HFFc6 (cell line): ENCODE measurements around the gene PRKCE. TPM values are rescaled to one million over a fixed set of nuclear protein-coding genes. Genes with fewer than 3 reads are reported as not detected.

Experiments
- DNase-seq: peaks from one replicate; pipeline ENCODE4 v3.0.0-alpha.2; 2018
- H3K27ac Mint-ChIP-seq: 2 replicates; pipeline ENCODE4 v1.8.0; 2020; ENCODE audit warnings: mild to moderate bottlenecking, mixed read lengths
- H3K27me3 Mint-ChIP-seq: 2 replicates; pipeline ENCODE4 v1.8.0; 2021; ENCODE audit warnings: mild to moderate bottlenecking, moderate library complexity, mixed read lengths; ENCODE audit not compliant: insufficient read depth
- H3K36me3 Mint-ChIP-seq: 2 replicates; pipeline ENCODE4 v1.8.0; 2021; ENCODE audit warnings: low read depth, mixed read lengths
- H3K4me1 Mint-ChIP-seq: 2 replicates; pipeline ENCODE4 v1.8.0; 2020; ENCODE audit warnings: low read depth, mixed read lengths
- H3K4me3 Mint-ChIP-seq: 2 replicates; pipeline ENCODE4 v1.8.0; 2020; ENCODE audit warnings: mild to moderate bottlenecking, moderate library complexity, mixed read lengths
- H3K9me3 Mint-ChIP-seq: 2 replicates; pipeline ENCODE4 v1.8.0; 2020; ENCODE audit warnings: mild to moderate bottlenecking, mixed read lengths
- CTCF ChIP-seq: fragments of 200-600 bp; sonication (generic); IDR thresholded peaks from 2 replicates; pipeline ENCODE4 v1.5.0; 2021; ENCODE audit warnings: antibody characterized with exemption, mild to moderate bottlenecking
- total RNA-seq, 6 experiments: library from RNA; stranded (reverse); fragmentation: NEBNext Ultra II Directional; extraction: Animal tissue kit (Norgen Biotek cat#: 25700); gene quantifications; 2 replicates in 1 of 6; 3 replicates in 5 of 6; pipeline ENCODE4 v1.2.3, GENCODE V29; 2021

PRKCE gene
- total RNA-seq, 6 experiments from 2014 or later = 10.8 to 13.7 (median 12.0) TPM

DNA sequence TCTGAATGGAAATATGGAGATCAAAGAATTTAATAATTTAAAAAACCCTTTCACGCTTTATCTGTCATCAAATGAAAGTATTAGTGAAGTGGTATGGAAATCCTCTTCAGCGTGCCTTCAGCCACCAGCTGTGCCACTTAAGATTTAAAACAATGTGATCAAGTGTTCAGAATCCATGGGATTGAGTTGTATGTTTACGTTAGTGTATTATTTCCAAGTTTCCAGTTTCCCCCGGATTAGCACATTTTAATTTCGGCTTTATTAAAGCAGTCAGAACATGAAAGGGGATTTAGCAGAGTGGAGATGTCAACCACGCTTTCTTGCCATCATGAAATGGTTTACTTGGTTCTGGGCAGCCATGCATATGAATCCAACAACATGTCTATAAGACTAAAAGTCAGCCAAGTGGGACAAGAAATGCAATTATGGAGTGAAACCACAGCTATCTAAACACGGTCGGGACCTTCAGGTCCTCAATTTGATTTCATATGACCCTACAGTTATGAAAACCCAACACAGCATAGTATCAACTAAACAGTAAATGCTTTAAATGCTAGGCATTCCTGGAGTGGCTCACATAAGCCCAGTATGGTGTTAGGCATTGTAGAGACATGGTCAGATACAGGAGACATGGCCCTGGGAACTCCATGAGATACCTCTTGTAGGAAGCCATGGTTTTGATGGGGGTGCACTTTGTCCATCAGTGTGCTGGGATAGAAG, 420.8 kb downstream of the PRKCE start:
- Mint-ChIP-seq H3K4me1 (peaks cover 83% of the 10 kb centered on the region), H3K4me3 (peak overlapping the region; percentile 83), H3K27me3 (no peaks in the 10 kb centered on the region), H3K9me3 (no peaks in the 10 kb centered on the region), H3K36me3 (peaks cover 17% of the 10 kb centered on the region; the same call in 1 of the 2 replicates), H3K27ac (peak overlapping the region; percentile 98)
- peak; percentile 29 for DNase-seq
- TF ChIP-seq CTCF = no peak

DNA sequence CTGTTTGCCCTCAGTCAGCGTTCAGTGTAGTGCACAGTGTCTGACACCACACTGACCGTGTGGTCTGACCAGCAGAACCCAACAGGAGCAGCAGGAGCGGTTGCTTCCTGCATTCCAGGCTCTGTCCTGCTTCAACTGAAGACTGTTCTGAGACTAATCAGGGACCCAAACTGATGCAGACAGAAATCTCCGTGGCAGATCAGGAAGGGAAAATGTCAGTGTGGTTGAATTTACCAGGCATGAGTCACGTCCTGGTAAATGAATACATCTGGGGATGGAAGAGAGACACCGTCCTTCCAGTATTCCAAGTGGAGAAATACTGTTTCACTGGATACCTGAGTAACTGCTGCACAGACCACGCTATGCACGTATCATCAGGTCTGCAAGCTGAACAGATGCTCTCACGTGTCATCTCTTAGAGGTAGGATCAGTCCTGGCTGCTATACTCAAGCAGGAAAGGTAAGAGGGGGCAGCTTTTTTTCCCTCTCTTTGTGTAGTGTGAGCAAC, 422.1 kb downstream of the PRKCE start:
- peaks cover 83% of the 10 kb centered on the region for H3K4me1 Mint-ChIP-seq
- peaks cover 20% of the 10 kb centered on the region for H3K36me3 Mint-ChIP-seq
- no peak for TF ChIP-seq CTCF
- peak overlapping the region; percentile 98 for H3K27ac Mint-ChIP-seq
- no peaks in the 10 kb centered on the region; the same call in 1 of the 2 replicates for H3K27me3 Mint-ChIP-seq
- peak overlapping the region; percentile 83 for H3K4me3 Mint-ChIP-seq
- no peaks in the 10 kb centered on the region for H3K9me3 Mint-ChIP-seq
- peak; percentile 96 for DNase-seq

- no peak for DNase-seq
- Mint-ChIP-seq H3K4me1 (peaks cover 86% of the 10 kb centered on the region), H3K4me3 (peak overlapping the region; percentile 83), H3K9me3 (no peaks in the 10 kb centered on the region), H3K36me3 (peaks cover 25% of the 10 kb centered on the region), H3K27me3 (no peaks in the 10 kb centered on the region; the same call in 1 of the 2 replicates), H3K27ac (peak overlapping the region; percentile 98)
- no peak for TF ChIP-seq CTCF
These were observed 423.0 kb downstream of the PRKCE start for GRCh38 chr2:46074501-46074900.

DNA sequence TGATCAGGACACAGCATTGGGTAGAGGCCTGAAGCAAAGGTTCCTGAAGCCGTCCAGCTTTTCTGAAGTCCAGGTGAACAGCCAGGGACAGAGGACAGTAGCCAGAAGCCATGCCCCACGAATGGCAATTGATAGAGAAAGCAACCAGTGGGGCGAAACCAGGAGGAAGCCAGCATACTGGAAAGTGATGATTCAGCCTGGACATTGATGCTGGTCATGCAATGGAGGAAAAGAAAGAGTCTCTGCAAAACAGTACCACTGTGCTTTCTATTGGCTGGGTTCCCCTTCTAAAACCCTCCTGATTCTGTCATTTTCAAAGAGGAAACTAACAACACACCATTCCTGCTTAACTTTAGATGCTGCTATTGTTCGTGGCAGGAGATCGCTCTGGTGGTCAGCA, 424.4 kb downstream of the PRKCE start:
- no peaks in the 10 kb centered on the region for H3K9me3 Mint-ChIP-seq
- TF ChIP-seq CTCF = no peak
- no peak for DNase-seq
- no peaks in the 10 kb centered on the region; the same call in 1 of the 2 replicates for H3K27me3 Mint-ChIP-seq
- peaks cover 26% of the 10 kb centered on the region for H3K36me3 Mint-ChIP-seq
- peak overlapping the region; percentile 86 for H3K27ac Mint-ChIP-seq
- peak overlapping the region; percentile 77 for H3K4me3 Mint-ChIP-seq
- peaks cover 87% of the 10 kb centered on the region for H3K4me1 Mint-ChIP-seq

- peak; percentile 57 for DNase-seq
- no peak for TF ChIP-seq CTCF
- peaks cover 84% of the 10 kb centered on the region for H3K4me1 Mint-ChIP-seq
- H3K9me3 Mint-ChIP-seq = no peaks in the 10 kb centered on the region
- no peaks in the 10 kb centered on the region; the same call in 1 of the 2 replicates for H3K27me3 Mint-ChIP-seq
- peak overlapping the region; percentile 86 for H3K27ac Mint-ChIP-seq
- peak overlapping the region; percentile 77 for H3K4me3 Mint-ChIP-seq
- H3K36me3 Mint-ChIP-seq = peaks cover 22% of the 10 kb centered on the region
These were observed 424.8 kb downstream of the PRKCE start for GRCh38 chr2:46076251-46076650.
